H4 (cell line): Measurements from ENCODE around the gene EDNRB. TPM values are rescaled to one million over a fixed set of nuclear protein-coding genes. Genes with fewer than 3 reads are reported as not detected.
"Not testable (repeated sequence)": the region's sequence is repeated elsewhere in the genome, so short reads cannot be mapped to it uniquely, and the experiment has no call there.

Experiments
- DNase-seq: peaks from one replicate; pipeline ENCODE4 v3.0.0-alpha.2; 2015; ENCODE audit warnings: low spot score
- total RNA-seq: library from RNA; depleted of rRNA; stranded (reverse); fragments of >200 nt; shearing (Covaris generic); gene quantifications from 2 replicates; pipeline ENCODE4 v1.2.3, GENCODE V29; 2014

EDNRB gene
- total RNA-seq, 1 experiment from 2014 or later: 0.29 TPM

DNA sequence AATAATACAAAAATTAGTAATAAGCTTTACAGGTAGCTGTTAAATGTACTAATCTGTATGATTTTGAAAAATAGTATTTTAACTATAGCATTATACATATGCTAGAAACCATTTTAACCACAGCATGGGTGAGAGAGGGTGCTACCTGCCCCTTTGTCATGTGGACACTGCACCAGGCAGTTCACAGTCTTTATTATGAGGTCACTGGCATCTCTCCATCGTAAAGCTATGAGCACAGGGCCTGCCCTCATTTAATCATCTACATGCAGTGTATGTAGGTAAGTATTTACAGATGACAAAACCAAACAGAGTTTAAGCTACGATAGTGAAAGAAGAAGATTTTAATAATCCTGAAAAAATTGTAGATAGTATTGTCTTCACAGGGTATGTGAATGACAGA lies 21.7 kb downstream of the EDNRB start:
- no peak for DNase-seq

DNA sequence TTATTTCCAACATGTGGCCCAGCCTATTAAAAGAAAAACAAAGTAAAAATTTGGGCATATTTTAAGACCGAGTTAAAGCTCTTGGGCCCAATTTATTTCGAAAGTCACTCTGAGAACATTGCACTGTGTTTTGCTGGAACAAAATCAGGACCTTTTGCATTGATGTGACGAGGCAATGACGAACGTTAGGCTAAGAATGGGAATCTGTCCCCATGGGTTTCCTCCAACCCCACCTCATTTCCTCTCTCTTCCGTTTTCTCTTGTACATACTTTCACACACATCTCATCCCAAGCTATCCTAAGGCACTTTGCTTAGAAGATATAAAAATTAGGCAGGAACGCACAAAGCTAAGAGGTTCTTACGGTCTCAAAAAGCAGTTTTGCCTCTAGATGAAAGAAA lies 22.1 kb downstream of the EDNRB start:
- DNase-seq: no peak

DNA sequence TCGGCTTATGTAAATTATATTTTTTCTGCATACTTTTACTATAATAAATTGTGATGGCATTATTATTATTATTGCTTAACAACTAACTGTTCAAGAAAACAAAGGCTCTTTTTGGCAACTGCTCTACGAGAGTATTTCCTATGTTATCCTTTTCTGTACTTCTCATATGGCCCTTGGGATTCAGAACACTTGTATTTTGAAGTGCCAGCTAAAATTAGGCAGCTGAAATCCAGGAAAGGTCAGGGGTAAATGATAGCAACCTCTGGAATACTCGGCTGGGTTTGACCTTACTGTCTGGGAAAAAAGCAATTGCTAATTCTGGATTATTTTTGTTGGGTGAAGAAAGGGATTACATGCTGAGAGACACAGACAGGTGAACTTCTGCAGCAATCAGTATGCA lies 23.9 kb downstream of the EDNRB start:
- no peak for DNase-seq

DNA sequence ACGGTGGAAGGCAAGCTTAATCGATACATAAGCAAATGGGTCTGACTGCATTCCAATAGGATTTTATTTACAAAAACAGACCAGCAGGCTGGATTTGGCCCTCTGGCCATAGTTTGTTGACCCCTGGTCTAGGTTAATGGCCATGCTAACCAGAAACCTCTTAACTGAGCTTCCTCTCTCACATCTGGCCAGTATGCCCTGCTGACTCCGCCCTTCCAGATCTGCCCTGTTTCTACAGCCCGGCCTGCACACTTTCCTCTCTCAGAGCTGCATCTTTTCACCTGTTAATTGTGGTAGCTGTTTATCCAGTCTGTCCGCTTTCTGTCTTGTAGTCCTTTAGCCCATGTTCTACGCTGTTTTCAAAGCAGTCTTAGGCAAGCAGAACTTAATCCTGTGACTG lies 25.6 kb downstream of the EDNRB start:
- DNase-seq: no peak

DNA sequence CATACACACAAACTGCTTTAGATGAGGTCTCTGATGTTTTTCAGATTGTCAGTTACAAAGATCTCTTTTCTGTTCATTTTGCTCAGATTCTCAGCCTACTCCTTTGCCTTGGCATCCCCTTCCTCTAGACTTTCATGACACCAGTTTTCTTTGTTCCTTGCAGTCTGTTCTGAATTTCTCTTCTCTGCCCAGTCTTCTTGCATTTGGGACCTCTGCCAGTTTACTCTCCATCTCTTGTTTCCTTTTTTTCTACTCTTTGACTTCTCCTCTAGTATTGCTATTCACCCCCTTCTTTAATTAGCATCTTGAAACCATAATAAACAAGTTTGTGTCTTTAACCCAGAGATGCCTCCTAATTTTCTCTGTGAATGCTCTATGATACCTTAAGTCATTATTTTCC lies 26.1 kb downstream of the EDNRB start:
- no peak for DNase-seq

DNA sequence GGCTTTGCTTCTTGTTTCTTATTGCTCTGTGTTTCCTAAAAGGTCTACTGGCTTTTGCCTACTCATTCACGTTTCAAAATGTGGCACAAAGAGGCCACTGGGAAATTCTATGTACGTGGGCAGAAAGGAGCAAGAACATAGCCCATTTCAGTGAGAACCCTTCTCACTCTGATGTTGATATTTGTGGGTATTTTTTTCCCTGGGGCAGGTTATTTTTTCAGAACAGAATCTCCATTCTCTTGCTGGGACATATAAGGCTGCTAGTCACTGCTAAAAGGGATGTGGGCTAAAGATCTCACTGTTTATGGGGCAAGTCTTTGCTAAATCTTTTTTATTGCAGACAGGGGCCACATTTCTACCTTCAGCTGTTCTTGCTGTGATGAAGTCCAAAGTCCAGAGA lies 27.1 kb downstream of the EDNRB start:
- DNase-seq: no peak

DNA sequence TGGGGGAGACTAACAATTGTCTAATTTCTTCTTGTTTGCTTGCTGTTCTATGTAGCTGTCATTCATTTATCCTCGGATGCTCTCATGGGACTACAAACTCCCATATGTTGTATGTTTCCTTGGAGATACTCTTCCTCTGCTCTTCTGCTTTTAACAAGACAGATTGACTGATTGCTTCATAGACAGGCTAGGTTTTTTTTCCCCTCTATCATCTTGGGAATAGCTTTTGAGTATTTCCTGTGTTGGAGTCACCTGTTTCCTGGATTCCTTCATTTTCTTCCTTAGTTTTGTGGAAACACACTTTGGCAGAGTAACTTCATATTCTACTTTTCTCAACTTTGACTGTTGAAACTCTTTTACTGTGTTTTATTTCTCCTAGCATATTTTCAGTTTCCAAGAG lies 27.6 kb downstream of the EDNRB start:
- DNase-seq: no peak

DNA sequence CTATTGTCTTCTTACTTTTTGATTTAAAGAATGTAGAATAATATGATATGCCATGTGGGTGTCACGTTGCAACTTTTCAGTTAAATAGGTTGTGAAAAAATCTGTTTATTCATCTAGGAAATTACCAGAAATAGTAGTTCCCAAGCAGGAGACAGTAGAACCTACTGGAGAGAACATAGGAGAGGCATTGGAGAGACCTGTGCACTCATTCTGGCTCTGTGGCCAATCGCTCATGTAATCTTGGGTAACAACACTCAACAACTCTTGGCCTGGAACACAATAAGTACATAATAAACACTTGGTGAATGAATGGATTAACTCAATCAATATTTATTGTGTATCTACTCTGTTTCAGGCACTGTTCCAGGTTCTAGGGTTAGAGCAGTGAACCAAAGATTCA lies 35.3 kb downstream of the EDNRB start:
- DNase-seq: no peak

DNA sequence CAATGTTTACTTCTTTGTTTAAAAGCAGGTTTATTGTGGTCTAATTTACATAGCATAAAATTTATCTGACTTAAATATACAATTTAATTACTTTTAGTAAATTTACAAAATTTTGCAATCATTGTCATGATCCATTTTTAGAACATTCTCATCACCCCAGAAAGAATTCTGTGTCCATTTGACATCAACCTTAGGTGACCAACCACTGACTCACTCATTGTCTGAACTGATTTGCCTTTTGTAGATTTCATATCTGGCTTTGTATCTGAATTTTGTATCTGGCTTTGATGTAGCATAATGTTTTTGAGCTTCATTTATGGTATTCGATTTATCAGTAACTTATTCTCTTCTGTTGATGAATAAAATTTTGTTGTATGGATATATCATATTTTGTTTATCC lies 40.4 kb downstream of the EDNRB start:
- no peak for DNase-seq

DNA sequence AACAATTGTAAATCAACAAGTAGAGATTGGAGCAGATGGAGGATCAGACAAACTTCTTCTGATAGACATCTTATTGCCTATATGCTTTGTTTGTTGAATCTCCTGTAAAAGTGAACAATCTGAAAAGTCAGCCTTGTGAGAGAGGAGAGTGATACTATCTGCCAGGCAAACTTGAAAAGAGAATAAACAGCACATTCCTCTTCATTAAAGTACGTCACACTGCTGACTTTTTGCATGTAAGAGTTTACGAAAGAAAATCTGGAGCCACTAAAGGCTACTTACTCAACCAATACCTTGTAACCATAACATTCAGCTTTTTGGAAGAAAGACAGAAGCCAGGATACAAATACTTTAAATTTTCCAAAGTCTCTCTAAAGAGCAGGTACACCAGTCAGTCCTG lies 42.5 kb downstream of the EDNRB start:
- no peak for DNase-seq

DNA sequence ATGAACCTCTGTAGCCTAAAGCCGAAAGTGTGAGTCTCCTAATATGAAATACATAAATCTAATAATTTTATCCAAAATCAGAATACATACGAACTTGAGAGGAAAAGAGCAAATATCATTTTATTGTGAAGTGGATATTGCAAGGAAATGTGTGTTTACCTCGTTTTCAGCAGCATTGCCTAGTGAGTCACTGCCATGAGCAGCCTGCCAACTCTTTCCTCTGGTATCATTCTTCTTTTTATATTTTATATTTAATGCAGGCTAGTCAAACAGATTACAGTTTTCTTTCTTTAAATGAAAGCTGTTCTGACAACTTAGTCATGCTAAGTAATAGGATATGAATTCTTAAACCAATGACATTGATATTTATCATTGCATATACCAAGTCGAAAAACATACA lies 44.2 kb downstream of the EDNRB start:
- DNase-seq: no peak

DNA sequence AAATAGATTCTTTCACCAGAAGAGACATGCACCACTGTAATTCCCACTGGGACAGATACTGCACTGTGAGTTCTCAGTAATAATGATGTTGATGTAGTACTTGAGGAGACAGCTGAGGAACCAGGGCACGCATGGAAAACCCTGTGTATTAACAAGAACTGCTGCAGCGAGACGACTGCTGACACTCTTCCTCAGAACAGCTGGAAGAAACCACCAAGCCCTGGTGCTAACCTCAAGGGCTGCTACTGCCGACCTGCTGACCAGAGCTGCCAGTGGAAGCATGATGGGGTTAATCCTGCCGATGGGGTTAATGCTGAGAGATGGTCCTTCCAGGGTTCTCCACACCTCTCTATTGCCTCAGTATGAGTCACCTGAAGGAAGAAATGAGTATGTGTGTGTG lies 45.6 kb downstream of the EDNRB start:
- no peak for DNase-seq

DNA sequence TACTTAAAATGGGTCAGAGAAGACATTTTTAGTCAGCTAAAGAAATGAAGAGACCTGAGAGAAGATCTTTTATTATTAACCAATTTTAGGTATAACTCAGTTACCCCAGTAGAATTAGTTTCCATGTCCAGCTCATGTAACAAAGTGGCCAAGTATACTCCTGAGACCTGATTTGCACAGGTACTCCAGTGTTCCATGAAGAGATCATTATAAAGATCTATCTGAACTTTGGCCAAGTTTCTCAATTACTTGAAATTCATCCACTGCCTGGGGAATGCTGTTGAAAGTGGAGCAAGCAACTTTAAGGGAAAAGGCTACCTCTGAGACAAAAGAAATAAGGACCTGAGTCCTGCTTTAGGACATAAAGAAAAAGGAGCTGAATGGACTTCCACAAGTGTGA lies 47.0 kb downstream of the EDNRB start:
- no peak for DNase-seq

DNA sequence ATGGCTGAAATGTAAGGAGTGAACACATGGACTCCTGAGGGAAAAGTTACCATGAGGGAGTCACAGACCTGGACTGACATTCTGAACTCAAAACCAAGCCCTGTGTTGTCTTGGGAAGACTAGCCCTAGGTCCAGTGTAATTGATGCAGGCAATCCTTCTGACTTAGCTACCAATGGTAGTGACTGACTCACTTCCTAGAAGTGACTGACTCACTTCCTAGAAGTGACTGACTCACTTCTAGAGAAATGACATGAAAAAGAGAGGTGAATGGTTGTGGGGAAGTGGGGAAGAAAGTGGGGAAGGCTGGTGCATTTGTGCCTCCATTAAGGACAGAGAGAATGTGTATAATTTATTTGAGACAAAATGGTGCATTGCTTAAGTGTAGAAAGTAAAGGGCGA lies 49.9 kb downstream of the EDNRB start:
- no peak for DNase-seq

DNA sequence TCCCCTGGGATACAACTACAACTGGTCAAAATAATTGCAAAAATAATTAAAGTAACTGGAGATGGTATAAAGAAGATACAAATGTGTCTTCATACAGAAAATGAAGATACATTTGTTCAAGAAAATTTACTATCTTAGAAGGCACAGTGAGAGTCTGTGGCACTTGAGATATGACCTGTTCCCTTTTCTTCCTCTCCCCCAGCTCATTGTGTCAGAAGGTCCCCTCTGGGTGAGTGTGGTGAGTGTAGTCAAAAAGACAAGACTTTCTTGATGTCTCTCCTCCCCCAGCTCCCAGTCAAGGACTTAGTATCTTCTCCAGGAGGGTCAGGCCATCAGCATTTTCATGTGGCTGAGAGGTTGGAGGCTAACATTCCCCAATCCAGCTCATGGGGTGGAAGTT lies 51.7 kb downstream of the EDNRB start:
- DNase-seq: no peak

DNA sequence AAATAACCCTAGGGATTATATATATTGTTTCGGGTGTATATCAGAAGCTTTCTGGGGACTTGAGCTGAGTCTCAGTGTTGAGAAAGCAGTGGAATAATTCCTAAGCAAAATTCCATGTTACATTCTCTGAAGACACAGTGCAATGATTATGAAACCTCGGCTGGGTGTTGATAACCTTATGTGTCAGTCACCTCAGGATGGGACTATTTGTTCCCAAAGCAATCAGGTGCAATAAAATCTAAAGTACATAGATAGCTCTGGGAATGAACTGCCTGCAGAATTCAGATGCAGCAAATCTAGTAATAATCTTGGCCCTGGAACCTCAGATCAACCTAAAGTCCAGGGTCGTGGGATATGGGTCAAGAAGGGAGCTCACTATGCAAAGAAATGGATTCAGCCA lies 53.0 kb downstream of the EDNRB start:
- DNase-seq: no peak

DNA sequence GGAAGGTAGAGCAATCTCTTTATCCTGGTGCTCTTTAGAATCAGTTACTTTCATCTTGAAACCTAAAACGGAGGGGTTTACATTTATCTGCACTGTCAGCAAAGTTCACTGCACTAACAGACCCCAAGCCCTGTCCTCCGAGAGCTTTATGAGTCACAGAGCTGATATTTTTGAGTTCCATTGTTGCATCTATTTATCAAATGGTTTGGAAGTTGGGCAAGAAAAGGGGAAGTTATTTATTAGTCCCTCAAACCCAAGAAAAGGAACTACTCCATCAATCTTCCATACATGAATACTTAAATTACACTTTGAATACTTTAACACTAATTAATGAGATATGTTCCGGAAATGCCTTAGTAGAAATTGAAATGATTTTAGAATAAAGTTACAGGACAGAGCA lies 55.5 kb downstream of the EDNRB start:
- no peak for DNase-seq

DNA sequence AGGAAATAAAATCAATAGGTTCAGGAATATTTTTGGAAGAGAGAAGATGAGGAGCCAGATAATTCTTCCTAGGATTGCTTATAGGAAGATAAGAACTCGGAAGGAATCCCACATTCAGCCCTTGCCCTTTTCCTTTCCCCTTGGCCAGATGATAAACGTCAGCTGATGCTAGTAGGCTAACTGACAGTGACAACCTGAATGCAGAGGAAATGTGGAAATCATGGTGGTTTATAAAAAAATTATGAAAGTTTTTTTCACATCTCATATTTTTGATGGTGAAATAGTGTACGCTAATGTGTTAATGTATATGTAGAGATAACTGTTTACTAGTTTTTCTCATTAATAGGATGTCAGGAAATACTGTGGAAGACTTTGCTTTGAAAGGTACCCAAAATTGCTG lies 56.9 kb downstream of the EDNRB start:
- DNase-seq: no peak

DNA sequence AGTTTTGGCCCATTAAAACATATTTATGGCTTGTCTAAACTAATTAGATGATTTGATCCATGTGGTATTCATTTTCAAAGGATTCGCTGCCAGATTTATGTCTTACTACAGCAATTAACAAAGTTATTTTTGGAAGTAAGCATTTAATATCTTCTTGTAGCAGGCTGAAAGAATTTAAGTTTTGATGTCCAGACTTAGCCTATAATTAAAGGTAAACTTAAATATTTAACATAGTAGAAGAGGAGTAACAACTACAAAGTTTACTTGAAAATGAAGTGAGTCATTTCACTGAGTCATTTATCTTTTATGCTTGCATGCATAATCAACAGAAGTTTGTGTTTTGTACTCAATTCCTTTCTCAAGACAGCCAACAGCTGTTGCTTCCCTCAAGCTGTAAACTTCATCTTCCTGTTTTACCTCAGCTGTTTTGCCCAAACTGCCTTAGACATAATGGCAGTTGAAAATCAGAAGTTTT lies 58.1 kb downstream of the EDNRB start:
- peak; percentile 81 for DNase-seq

DNA sequence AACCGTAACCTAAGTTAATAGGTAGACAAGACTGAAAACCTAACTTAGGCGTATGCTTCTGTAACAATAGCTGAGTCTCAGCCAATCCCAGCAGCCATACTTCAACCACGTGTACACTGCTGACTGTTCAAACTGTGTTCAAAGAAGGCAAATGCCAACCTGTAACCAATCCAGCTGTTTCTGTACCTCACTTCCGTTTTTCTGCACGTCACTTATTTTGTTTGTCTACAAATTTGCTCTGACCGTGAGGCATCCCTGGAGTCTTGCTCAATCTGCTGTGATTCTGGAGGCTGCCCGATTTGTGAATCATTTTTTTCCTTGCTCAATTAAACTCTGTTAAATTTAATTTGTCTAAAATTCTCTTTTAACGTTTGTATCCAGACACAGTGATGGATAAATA lies 59.2 kb downstream of the EDNRB start:
- peak; percentile 81 for DNase-seq

DNA sequence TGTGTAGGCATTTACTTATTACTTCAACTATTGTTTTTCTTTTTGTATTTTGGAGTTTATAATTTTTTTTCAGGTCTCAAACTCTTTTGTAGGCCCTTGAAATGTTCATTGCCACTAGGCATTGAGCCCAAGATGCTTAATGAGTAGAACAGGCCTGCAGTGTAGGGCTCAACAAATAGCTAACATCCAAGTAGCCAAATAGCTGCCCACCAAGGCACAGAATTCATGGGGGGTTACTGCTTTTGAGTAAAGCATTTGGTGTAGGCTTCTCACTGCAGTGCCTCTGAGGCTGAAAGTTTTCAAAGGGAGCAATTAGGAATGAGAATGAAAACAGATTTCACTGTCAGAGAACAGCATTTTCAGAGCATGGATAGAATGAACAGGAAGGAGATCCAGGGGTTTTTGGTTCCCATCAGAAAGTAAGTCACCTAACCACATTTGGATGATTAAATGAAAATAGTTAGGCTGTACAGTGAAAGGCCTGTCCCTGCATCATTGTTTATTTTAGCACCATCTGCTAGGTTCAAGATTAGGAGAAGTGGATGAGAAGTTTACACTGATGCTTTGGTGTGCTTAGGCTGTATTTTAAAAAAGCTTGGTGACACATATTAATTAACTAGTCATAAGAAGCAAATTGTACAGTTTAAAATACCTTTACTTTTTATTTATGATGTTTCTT lies 61.0 kb downstream of the EDNRB start:
- DNase-seq: peak; percentile 41

DNA sequence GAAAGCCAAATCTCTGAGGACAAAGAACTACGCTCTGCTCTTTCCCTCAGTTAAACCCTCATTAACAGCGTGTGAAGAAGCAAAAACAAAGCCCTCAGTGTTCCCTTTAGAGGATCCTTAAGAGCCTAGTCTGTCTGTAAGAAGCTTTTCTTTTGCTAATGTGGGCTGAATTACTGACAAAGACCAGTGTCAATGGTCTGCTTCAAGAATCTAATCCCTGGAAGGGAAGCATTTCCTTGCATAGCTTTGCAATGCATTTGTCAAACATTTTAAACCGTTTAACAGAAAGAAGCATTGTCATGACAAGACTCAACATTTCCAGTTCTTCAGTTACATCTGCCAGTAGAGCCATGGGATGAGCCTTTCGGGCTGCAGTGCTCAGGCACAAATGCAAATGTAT lies 64.9 kb downstream of the EDNRB start:
- no peak for DNase-seq

DNA sequence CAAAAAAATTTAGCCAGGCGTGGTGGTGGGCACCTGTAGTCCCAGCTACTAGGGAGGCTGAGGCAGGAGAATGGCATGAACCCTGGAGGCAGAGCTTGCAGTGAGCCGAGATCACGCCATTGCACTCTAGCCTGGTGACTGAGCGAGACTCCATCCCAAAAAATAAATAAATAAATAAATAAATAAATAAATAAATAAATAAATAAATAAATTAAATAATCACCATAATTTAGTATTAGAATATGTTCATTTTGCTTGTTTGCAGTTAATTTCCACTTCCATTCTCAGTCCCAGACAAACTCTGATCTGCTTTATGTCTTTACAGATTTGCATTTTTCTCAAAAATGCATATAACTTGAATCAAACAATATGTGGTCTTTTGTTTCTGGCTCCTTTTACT lies 70.6 kb downstream of the EDNRB start:
- DNase-seq: not testable (repeated sequence)

DNA sequence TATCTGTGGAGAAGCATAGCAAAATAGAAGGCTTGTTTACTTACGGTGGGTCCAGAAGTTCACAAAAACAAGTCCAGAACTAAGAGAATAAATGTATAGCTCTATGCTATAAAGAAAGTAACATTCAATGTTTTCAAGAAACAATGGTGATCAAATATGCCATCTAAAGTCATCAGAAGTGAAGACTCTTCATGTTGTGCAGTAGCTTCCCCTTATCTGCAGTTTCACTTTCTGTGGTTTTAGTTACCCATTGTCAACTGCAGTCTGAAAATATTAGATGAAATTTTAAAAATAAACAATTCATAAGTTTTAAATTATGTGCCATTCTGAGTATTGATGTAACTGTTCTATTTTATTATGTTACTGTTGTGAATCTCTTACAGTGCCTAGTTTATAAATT lies 72.5 kb downstream of the EDNRB start:
- DNase-seq: no peak
